Activated CD4-positive, alpha-beta T cell treated with anti-CD3 and anti-CD28 coated beads, Interleukin-2, amount 10 ng/mL, durations not matched to agents 7 days and 5 days (primary cell): ENCODE results near the gene SEC14L1. TPM values are rescaled to one million over a fixed set of nuclear protein-coding genes. Genes with fewer than 3 reads are reported as not detected.

ENCODE experiments used
- CTCF ChIA-PET: fragments of 350-600 bp; sonication (Branson Sonifier 250); formaldehyde crosslinking; loops from one replicate; lab custom pipeline; 2021; ENCODE audit warnings: antibody characterized with exemption; lab: Charles Lee
- POLR2A ChIA-PET: fragments of 350-600 bp; sonication (Branson Sonifier 250); formaldehyde crosslinking; loops from one replicate; lab custom pipeline; 2021; ENCODE audit warnings: antibody characterized with exemption; lab: Charles Lee
- DNase-seq: peaks from one replicate; pipeline ENCODE4 v3.0.0-alpha.2; 2020
- H3K27ac Mint-ChIP-seq: one replicate; pipeline ENCODE4 v1.8.0; 2021; ENCODE audit warnings: mild to moderate bottlenecking, moderate library complexity, mixed read lengths
- H3K27me3 Mint-ChIP-seq: one replicate; pipeline ENCODE4 v1.8.0; 2021; ENCODE audit warnings: mixed read lengths
- H3K36me3 Mint-ChIP-seq: one replicate; pipeline ENCODE4 v1.8.0; 2021; ENCODE audit warnings: low read depth, mixed read lengths
- H3K4me1 Mint-ChIP-seq: one replicate; pipeline ENCODE4 v1.8.0; 2021; ENCODE audit warnings: mixed read lengths
- H3K4me3 Mint-ChIP-seq: one replicate; pipeline ENCODE4 v1.8.0; 2021; ENCODE audit warnings: mild to moderate bottlenecking, moderate library complexity, mixed read lengths
- H3K9me3 Mint-ChIP-seq: one replicate; pipeline ENCODE4 v1.8.0; 2021; ENCODE audit warnings: mixed read lengths
- total RNA-seq, 2 experiments: library from RNA; stranded (reverse); gene quantifications; one replicate each; pipeline ENCODE4 v1.2.3, GENCODE V29; 2021

Gene SEC14L1
- total RNA-seq, 2 experiments from 2014 or later = 56.6 to 57.4 TPM

DNA sequence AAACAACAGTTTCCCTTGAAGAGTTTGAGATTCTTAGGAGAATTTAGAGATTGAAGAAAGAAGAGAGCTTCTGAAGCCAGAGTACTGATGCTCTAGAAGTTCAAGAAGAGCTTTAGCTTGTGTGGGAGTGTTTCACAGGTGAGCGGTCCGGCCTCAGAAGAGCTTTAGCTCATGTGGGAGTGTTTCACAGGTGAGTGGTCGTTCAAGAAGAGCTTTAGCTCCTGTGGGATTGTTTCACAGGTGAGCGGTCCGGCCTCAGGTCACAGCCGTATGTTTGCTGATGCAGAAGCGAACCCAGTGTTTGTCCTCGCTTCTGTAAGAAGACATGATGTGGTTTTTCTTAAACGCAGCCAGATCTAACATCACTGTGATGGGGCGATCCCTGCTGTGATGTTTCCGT lies 76.4 kb downstream of the SEC14L1 start:
- no peaks in the 10 kb centered on the region for H3K27me3 Mint-ChIP-seq
- ChIA-PET CTCF (no interaction called here), POLR2A (interaction anchor here (0.7 kb wide), 1 partner anchor 89 kb away, joined by 5 read pairs; no protein-coding TSS in a partner anchor)
- H3K27ac Mint-ChIP-seq = no peak overlapping the region
- H3K36me3 Mint-ChIP-seq = peaks cover 18% of the 10 kb centered on the region
- DNase-seq = no peak
- no peaks in the 10 kb centered on the region for H3K4me1 Mint-ChIP-seq
- H3K4me3 Mint-ChIP-seq = no peak overlapping the region
- no peaks in the 10 kb centered on the region for H3K9me3 Mint-ChIP-seq

DNA sequence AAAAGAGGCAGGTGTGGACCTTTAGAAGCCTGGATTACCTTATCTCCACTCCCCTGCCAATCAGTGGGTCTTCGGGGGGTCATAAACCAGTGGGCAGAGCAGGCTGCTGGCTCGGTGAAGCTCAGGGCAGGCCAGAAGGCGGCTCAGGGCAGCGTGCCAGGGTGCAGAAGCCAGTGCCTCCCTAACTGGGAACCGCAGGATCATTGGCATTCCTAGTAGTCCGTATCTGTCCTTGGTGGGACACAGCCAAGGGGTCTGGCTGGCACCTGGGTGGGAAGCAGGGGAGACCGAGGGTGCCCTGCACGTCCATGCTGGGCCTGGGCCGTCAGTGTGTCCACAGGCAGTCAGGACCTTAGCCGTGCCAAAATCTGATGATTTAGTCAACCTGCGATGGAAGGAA lies 76.8 kb downstream of the SEC14L1 start:
- Mint-ChIP-seq H3K27me3 (no peaks in the 10 kb centered on the region), H3K4me3 (no peak overlapping the region), H3K9me3 (no peaks in the 10 kb centered on the region), H3K4me1 (no peaks in the 10 kb centered on the region), H3K36me3 (peaks cover 16% of the 10 kb centered on the region), H3K27ac (no peak overlapping the region)
- POLR2A ChIA-PET = interaction anchor here (0.7 kb wide), 1 partner anchor 88 kb away, joined by 5 read pairs; no protein-coding TSS in a partner anchor
- no peak for DNase-seq
- CTCF ChIA-PET = no interaction called here

DNA sequence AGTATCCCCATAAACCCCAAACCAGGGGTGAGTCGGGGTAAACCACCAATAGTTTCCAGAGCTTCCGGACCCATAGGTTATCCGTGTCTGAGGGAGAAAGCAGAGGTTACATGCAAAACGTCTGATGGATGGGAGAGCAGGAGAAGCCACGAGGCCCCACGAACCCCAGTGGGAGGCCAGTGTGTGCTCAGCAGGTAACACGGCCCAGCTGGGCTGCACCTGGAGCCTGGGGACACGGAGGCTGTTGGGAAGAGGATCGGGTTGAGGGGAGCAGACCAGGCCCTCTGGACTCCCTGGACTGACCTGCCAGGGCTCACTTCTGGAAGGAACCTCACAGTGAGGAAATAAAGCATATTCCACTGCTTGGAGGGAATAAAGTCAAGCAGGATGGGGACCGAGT lies 78.1 kb downstream of the SEC14L1 start:
- Mint-ChIP-seq H3K36me3 (peaks cover 14% of the 10 kb centered on the region), H3K27me3 (no peaks in the 10 kb centered on the region), H3K9me3 (peaks cover 1% of the 10 kb centered on the region), H3K4me1 (no peaks in the 10 kb centered on the region), H3K4me3 (no peak overlapping the region), H3K27ac (no peak overlapping the region)
- DNase-seq = no peak
- POLR2A ChIA-PET = no interaction called here
- CTCF ChIA-PET = no interaction called here

DNA sequence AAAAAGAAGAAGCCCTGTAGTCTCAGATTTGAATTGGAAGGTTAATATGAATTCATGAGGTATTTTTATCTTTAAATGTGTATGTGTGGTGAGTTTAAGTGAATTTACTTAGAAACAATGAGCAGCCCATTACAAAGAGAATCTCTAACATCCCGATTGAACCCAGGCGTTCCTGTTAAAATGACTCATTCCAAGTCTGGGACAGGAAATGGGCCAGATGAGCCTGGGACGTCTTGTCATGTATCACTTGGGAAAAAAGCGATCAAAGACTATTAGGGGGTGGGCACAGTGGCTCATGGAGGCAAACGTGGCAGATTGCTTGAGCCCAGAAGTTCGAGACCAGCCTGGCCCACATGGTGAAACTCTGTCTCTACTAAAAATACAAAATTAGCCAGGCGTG lies 81.6 kb downstream of the SEC14L1 start:
- Mint-ChIP-seq H3K4me1 (no peaks in the 10 kb centered on the region), H3K36me3 (no peaks in the 10 kb centered on the region), H3K27me3 (no peaks in the 10 kb centered on the region), H3K9me3 (peaks cover 15% of the 10 kb centered on the region), H3K4me3 (no peak overlapping the region), H3K27ac (no peak overlapping the region)
- POLR2A ChIA-PET = no interaction called here
- DNase-seq = no peak
- CTCF ChIA-PET = no interaction called here

DNA sequence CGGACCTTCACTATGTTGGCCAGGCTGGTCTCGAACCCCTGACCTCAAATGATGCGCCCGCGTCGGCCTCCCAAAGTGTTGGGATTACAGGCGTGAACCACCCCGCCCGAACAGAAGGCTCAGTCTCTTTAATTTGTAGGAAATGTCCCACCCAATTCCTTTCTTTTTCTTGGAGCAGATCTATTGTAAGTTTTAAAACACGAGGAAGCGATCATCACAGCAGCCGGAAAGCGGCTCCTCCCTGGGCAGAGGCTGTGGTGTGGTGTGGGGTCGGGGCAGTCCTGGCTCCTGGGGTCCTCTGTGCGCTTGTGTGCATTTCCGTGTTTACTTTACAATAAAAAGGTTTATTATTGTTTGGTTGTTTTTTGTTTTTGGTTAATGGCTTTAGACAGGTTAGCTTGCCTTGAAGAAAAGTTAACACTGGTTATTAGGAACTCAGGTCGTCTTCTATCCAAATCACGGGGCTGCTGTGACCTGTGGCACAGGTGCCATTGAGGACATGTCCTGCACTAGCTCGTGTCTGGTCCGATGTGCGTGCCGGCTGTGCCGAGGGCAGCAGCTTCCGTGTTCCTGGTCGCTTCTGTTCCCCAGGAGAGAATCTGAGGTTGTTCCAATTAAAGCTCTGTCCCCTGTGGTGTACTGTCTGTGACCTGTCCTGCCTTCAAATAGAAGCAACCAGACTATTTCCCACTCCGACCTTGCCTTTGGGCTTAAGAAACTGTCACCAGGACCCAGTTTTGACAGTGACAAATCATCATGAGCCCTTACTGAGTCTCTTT lies 83.1 kb downstream of the SEC14L1 start:
- Mint-ChIP-seq H3K27ac (no peak overlapping the region), H3K9me3 (peaks cover 15% of the 10 kb centered on the region), H3K4me3 (no peak overlapping the region), H3K36me3 (no peaks in the 10 kb centered on the region), H3K4me1 (no peaks in the 10 kb centered on the region), H3K27me3 (no peaks in the 10 kb centered on the region)
- no peak for DNase-seq
- CTCF ChIA-PET = interaction anchor here (1.2 kb wide), 1 partner anchor 12 kb away, joined by 5 read pairs; no protein-coding TSS in a partner anchor
- POLR2A ChIA-PET = interaction anchor here (0.6 to 0.7 kb wide), 3 partner anchors 12 to 156 kb away, joined by 3 to 6 read pairs (median 3); no protein-coding TSS in a partner anchor

DNA sequence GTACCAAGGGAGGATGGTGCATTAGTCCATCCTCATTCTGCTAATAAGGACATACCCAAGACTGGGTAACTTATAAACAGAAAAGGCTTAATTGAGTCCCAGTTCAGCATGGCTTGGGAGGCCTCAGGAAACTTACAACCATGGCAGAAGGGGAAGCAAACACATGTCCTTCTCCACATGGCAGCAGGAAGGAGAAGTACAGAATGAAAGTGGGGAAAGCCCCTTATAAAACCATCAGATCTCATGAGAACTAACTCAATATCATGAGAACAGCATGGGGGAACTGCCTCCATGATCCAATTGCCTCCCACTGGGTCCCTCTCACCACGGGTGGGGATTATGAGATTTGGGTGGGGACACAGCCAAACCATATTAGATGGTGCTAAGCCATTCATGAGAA lies 84.5 kb downstream of the SEC14L1 start:
- H3K4me1 Mint-ChIP-seq = no peaks in the 10 kb centered on the region
- no peak overlapping the region for H3K27ac Mint-ChIP-seq
- peaks cover 15% of the 10 kb centered on the region for H3K9me3 Mint-ChIP-seq
- no peak for DNase-seq
- H3K36me3 Mint-ChIP-seq = no peaks in the 10 kb centered on the region
- ChIA-PET CTCF (interaction anchor here (1.2 kb wide), 1 partner anchor 10 kb away, joined by 5 read pairs; no protein-coding TSS in a partner anchor), POLR2A (no interaction called here)
- H3K4me3 Mint-ChIP-seq = no peak overlapping the region
- H3K27me3 Mint-ChIP-seq = no peaks in the 10 kb centered on the region

DNA sequence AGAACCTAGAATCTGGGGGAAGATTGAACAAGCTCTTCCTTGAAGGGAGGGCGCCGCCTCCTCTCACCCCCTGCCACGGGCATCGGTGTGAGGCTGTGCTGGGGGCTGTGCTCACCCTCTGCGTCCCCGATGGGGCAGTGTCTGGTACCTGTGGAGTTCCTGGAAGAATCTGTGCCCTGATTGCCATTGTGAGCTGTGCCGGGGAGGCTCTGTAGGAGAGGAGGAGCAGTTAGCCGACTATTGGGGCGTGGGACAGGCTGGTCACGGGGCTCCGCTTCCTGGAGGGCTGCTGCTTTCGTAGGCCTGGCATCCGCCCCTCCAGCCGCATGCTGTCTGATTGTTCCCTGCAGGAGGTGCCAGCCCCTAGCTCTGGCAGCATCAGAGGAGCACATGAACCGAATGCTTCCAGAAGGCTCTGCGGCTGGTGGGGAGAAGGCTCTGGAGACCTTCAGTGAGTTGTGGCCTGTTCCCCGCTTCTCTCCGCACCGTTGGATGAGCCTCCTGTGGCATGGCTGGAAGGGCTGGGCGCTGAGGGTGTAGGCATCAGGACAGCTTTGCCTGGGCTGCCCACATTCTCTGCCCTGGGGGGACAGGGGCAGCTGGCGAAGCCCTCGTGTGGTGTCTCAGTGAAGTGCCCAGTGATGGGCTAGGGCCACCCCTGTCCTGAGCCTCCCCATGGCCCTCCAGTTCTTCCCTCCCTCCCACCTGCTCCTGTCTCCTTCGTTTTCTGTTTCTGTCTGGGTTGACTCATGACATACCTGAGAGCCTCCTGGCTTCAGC lies 86.9 kb downstream of the SEC14L1 start:
- Mint-ChIP-seq H3K9me3 (peaks cover 15% of the 10 kb centered on the region), H3K27me3 (no peaks in the 10 kb centered on the region), H3K36me3 (no peaks in the 10 kb centered on the region), H3K4me3 (no peak overlapping the region), H3K27ac (no peak overlapping the region), H3K4me1 (no peaks in the 10 kb centered on the region)
- ChIA-PET POLR2A (no interaction called here), CTCF (interaction anchor here (0.9 to 1.0 kb wide), 2 partner anchors 11 to 15 kb away, joined by 3 read pairs; no protein-coding TSS in a partner anchor)
- DNase-seq = no peak

DNA sequence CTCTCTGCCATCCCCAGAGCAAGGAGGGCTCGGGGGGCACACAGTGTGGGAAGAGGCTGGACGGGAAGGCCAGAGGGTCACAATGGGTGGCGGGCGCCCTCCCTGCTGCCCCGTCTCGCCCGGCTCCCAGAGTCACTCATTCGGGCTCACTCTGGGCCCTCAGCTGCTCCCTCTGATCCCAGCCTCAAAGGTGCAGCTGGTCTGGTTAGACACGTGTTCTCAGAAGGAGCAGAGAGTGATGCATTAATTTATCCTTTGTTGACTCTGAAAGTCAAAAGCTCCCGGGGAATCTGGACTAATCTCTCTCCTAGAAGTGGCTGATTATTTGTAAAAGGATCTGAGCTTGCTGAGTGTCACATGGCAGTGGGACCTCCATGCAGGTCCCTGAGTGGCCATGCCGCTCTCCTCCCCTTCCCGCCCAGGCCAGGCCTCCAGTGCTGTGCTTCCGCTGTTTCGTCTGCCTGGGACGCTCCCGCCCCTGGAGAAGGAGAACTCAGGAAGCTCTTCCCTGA lies 87.5 kb downstream of the SEC14L1 start:
- Mint-ChIP-seq H3K27me3 (no peaks in the 10 kb centered on the region), H3K36me3 (peaks cover 3% of the 10 kb centered on the region), H3K9me3 (peaks cover 17% of the 10 kb centered on the region), H3K27ac (no peak overlapping the region), H3K4me3 (no peak overlapping the region), H3K4me1 (peaks cover 2% of the 10 kb centered on the region)
- CTCF ChIA-PET = interaction anchor here (1.0 kb wide), 1 partner anchor 10 kb away, joined by 3 read pairs; no protein-coding TSS in a partner anchor
- no peak for DNase-seq
- POLR2A ChIA-PET = no interaction called here

DNA sequence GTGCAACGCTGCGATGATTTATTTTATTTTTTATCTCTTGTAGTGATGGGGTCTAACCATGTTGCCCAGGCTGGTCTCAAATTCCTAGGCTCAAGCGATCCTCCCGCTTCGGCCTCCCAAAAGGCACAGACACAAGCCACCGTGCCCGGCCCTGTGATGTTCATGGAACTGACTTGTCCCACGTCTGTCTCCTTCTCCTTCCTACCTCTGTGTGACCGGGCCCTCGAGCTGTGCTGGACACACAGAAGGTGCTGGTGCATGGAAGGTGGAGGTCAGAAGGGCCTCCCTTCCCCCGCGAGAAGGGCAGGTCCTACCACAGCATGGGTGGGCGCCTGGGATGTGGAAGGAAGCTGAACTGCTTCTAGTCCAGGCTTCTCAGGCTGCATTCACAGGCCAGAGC lies 88.0 kb downstream of the SEC14L1 start:
- H3K36me3 Mint-ChIP-seq = peaks cover 4% of the 10 kb centered on the region
- H3K27ac Mint-ChIP-seq = no peak overlapping the region
- CTCF ChIA-PET = interaction anchor here (0.6 to 1.0 kb wide), 2 partner anchors 9 to 187 kb away, joined by 3 read pairs; no protein-coding TSS in a partner anchor
- H3K4me3 Mint-ChIP-seq = no peak overlapping the region
- POLR2A ChIA-PET = no interaction called here
- peaks cover 18% of the 10 kb centered on the region for H3K9me3 Mint-ChIP-seq
- DNase-seq = no peak
- H3K27me3 Mint-ChIP-seq = no peaks in the 10 kb centered on the region
- peaks cover 2% of the 10 kb centered on the region for H3K4me1 Mint-ChIP-seq

DNA sequence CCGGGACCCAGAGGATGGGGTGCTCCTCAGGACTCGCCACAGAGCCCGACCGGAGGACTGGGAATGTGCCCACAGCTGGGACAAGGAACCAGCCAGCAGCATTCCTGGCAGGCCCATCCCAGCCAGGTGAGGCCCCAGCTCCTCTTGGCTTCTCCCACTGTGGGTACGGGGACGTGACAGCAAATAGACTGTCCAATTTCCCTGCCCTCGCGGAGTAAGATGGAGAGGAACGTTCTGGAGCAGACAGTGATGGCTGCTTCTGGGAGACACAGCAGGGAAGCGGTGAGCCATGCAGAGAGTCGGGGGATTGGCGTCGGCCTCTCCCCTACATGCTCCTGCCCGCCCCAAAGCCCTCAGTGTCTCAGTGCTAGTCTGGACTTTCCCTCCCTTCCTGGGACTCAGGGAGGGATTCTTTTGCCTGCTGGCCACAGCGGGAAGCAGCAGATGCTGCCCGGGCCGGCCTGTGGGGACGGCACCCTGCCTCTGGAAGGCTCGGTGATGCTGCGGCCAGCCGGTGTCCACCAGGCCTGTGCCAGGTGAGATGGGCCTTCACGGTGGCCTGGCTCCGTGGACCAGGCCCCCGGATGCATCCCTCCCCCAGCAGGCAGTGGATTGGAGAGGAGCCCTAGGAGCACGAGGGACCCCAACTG lies 89.1 kb downstream of the SEC14L1 start:
- H3K4me3 Mint-ChIP-seq = no peak overlapping the region
- peaks cover 6% of the 10 kb centered on the region for H3K4me1 Mint-ChIP-seq
- H3K36me3 Mint-ChIP-seq = peaks cover 4% of the 10 kb centered on the region
- ChIA-PET POLR2A (no interaction called here), CTCF (no interaction called here)
- H3K27me3 Mint-ChIP-seq = no peaks in the 10 kb centered on the region
- DNase-seq = no peak
- H3K27ac Mint-ChIP-seq = no peak overlapping the region
- H3K9me3 Mint-ChIP-seq = peaks cover 11% of the 10 kb centered on the region

DNA sequence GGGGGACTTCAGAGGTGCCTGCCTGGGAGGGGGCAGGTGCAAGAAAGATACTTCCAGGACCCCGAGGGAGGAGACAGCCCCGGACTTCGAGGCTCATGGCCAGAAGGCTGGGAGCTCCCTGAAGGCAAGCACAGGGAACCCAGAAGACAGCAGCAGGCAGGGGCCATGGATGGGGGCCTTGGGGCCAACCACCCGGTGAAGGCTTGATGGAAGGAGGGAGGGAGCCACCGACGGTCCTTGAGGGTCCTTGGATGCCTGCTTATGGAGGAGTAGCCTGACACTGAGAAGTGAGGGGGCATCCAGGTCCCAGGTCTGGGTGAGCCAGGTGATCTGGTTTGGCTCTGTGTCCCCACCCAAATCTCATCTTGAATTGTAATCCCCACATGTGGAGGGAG lies 89.7 kb downstream of the SEC14L1 start:
- peaks cover 12% of the 10 kb centered on the region for H3K4me1 Mint-ChIP-seq
- ChIA-PET POLR2A (no interaction called here), CTCF (no interaction called here)
- no peak overlapping the region for H3K4me3 Mint-ChIP-seq
- peaks cover 4% of the 10 kb centered on the region for H3K36me3 Mint-ChIP-seq
- no peaks in the 10 kb centered on the region for H3K27me3 Mint-ChIP-seq
- peaks cover 7% of the 10 kb centered on the region for H3K9me3 Mint-ChIP-seq
- no peak overlapping the region for H3K27ac Mint-ChIP-seq
- no peak for DNase-seq

DNA sequence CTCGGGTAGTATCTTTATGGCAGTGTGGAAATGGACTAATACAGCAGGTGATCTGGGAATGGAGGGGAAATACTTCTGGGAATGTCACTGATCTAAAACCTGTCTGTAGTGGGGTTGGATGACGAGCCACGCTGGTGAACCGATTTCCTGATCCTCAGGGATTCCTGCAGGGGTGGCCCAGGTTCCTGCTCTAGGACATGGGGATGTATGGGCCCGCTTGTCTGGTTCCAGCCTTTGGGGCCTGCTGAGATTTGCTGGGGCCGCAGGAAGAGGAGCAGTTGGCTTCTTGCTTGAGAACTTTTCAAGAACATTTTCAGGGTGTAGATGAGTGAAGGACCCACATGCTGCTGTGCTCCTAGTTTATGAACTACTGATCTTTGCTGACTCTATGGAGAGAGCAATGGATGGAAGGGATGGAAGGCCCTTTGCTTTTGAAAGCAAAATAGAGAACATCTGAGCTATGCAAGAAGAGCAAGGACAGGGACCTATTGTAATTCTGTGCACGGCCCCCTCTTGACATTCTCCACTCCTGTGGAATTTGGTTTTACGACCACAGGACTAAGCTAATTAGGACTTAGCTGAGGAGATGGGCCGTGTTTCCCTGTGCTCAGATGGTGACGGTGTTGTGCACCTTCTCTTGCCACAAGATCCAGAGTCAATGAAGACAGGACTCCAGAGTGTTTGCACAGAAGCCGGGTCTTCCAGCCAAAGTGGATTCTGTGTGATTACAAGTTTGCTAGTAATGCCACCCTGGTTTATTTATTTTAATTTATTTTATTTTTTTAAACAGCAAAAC lies 90.5 kb downstream of the SEC14L1 start:
- H3K4me3 Mint-ChIP-seq = no peak overlapping the region
- no peak for DNase-seq
- ChIA-PET POLR2A (no interaction called here), CTCF (no interaction called here)
- peaks cover 4% of the 10 kb centered on the region for H3K36me3 Mint-ChIP-seq
- H3K27ac Mint-ChIP-seq = no peak overlapping the region
- H3K4me1 Mint-ChIP-seq = peaks cover 19% of the 10 kb centered on the region
- no peaks in the 10 kb centered on the region for H3K27me3 Mint-ChIP-seq
- H3K9me3 Mint-ChIP-seq = peaks cover 7% of the 10 kb centered on the region
